T-helper 2 cell treated with Interferon-gamma antibody and Interleukin-4, amounts not matched to agents 100 ng/mL and 5 ng/mL, for 36 hours (primary cell): ENCODE measurements around the gene NR2C2. TPM values are rescaled to one million over a fixed set of nuclear protein-coding genes. Genes with fewer than 3 reads are reported as not detected.

Source experiments
- intact Hi-C: fragments of 100-400 bp; cut with micrococcal nuclease; formaldehyde crosslinking; loops from one replicate; pipeline ENCODE4 v1.15.1; 2023
- total RNA-seq: library from RNA; stranded (reverse); gene quantifications from 2 replicates; pipeline ENCODE4 v1.2.3, GENCODE V29; 2022

Gene NR2C2
- total RNA-seq, 1 donor from 2014 or later, result 58.1 TPM

- intact Hi-C loops, result no loop called here
Measured at GRCh38 chr3:15014606-15015328, 67.4 kb downstream of the NR2C2 start.

- intact Hi-C loops, result no loop called here
Measured at GRCh38 chr3:15015456-15015855, 68.1 kb downstream of the NR2C2 start.

- intact Hi-C loops, result no loop called here
Measured at GRCh38 chr3:15017191-15017590, 69.8 kb downstream of the NR2C2 start.

GRCh38 chr3:15023249-15023648 is 75.9 kb downstream of the NR2C2 start:
- intact Hi-C loops, result no loop called here

- intact Hi-C loops, result no loop called here
Measured at GRCh38 chr3:15023719-15024118, 76.3 kb downstream of the NR2C2 start.

- intact Hi-C loops, result no loop called here
Measured at GRCh38 chr3:15029625-15030024, 82.2 kb downstream of the NR2C2 start.

GRCh38 chr3:15032650-15033049 is 85.3 kb downstream of the NR2C2 start:
- intact Hi-C loops, result no loop called here

- intact Hi-C loops, result no loop called here
Measured at GRCh38 chr3:15033103-15033502, 85.7 kb downstream of the NR2C2 start.

- intact Hi-C loops, result no loop called here
Measured at GRCh38 chr3:15038306-15038705, 90.9 kb downstream of the NR2C2 start.

GRCh38 chr3:15040844-15041243 is 93.5 kb downstream of the NR2C2 start:
- intact Hi-C loops, result loop anchor here (10.0 kb wide), 1 partner anchor 116 kb away; no protein-coding TSS in a partner anchor

- intact Hi-C loops, result loop anchor here (10.0 kb wide), 1 partner anchor 117 kb away; no protein-coding TSS in a partner anchor
Measured at GRCh38 chr3:15041950-15042349, 94.6 kb downstream of the NR2C2 start.

- intact Hi-C loops, result loop anchor here (10.0 kb wide), 1 partner anchor 118 kb away; no protein-coding TSS in a partner anchor
Measured at GRCh38 chr3:15042936-15043335, 95.6 kb downstream of the NR2C2 start.

GRCh38 chr3:15043408-15044171 is 96.2 kb downstream of the NR2C2 start:
- intact Hi-C loops, result loop anchor here (10.0 kb wide), 1 partner anchor 119 kb away; no protein-coding TSS in a partner anchor

GRCh38 chr3:15044326-15044725 is 96.9 kb downstream of the NR2C2 start:
- intact Hi-C loops, result loop anchor here (10.0 kb wide), 1 partner anchor 120 kb away; no protein-coding TSS in a partner anchor

GRCh38 chr3:15045667-15046066 is 98.3 kb downstream of the NR2C2 start:
- intact Hi-C loops, result loop anchor here (10.0 kb wide), 1 partner anchor 121 kb away; no protein-coding TSS in a partner anchor

- intact Hi-C loops, result loop anchor here (10.0 kb wide), 1 partner anchor 125 kb away; no protein-coding TSS in a partner anchor
Measured at GRCh38 chr3:15049584-15049983, 102.2 kb downstream of the NR2C2 start.

- intact Hi-C loops, result loop anchor here (2.0 kb wide), 1 partner anchor 14 kb away; the partner anchor contains the start of gene MRPS25
Measured at GRCh38 chr3:15050405-15051092, 103.2 kb downstream of the NR2C2 start.

- intact Hi-C loops, result loop anchor here (2.0 kb wide), 1 partner anchor 13 kb away; the partner anchor contains the start of gene MRPS25
Measured at GRCh38 chr3:15051531-15051930, 104.1 kb downstream of the NR2C2 start.

GRCh38 chr3:15052335-15053242 is 105.2 kb downstream of the NR2C2 start:
- intact Hi-C loops, result no loop called here

GRCh38 chr3:15053541-15053940 is 106.2 kb downstream of the NR2C2 start:
- intact Hi-C loops, result no loop called here
